Trophoblast cell (in vitro differentiated cells and primary cell): ENCODE measurements around the gene MRPL49. TPM values are rescaled to one million over a fixed set of nuclear protein-coding genes. Genes with fewer than 3 reads are reported as not detected.

Source experiments
- DNase-seq, 2 donors: peaks; one replicate each; pipeline ENCODE4 v3.0.0-alpha.2; 2016
- H2AFZ ChIP-seq: 2 replicates; pipeline ENCODE4 v1.6.1; 2013; ENCODE audit warnings: low read length, moderate library complexity, mild to moderate bottlenecking; ENCODE audit not compliant: insufficient read depth, poor library complexity
- H2AK5ac ChIP-seq: 2 replicates; pipeline ENCODE4 v1.6.1; 2013; ENCODE audit warnings: mild to moderate bottlenecking, low read length
- H2BK120ac ChIP-seq: 2 replicates; pipeline ENCODE4 v1.6.1; 2013; ENCODE audit warnings: low read length, mild to moderate bottlenecking, moderate library complexity; ENCODE audit not compliant: insufficient read depth, poor library complexity
- H2BK12ac ChIP-seq: 2 replicates; pipeline ENCODE4 v1.6.1; 2013; ENCODE audit warnings: mild to moderate bottlenecking, low read length, moderate library complexity
- H2BK5ac ChIP-seq: 2 replicates; pipeline ENCODE4 v1.6.1; 2013; ENCODE audit warnings: low read length, low read depth, moderate library complexity, mild to moderate bottlenecking; ENCODE audit not compliant: poor library complexity
- H3K14ac ChIP-seq: 2 replicates; pipeline ENCODE4 v1.6.1; 2013; ENCODE audit warnings: mild to moderate bottlenecking, low read length
- H3K18ac ChIP-seq: 2 replicates; pipeline ENCODE4 v1.6.1; 2013; ENCODE audit warnings: mild to moderate bottlenecking, low read length
- H3K23ac ChIP-seq: 2 replicates; pipeline ENCODE4 v1.6.1; 2013; ENCODE audit warnings: low read length
- H3K27ac ChIP-seq: 2 replicates; pipeline ENCODE4 v1.5.1; 2013; ENCODE audit warnings: low read depth, mild to moderate bottlenecking, inconsistent platforms, low read length, moderate library complexity
- H3K27me3 ChIP-seq: 2 replicates; pipeline ENCODE4 v1.6.1; 2013; ENCODE audit warnings: inconsistent platforms, mild to moderate bottlenecking, low read length, moderate library complexity; ENCODE audit not compliant: insufficient read depth
- H3K36me3 ChIP-seq, 2 experiments: 1 replicate in 1 of 2; 2 replicates in 1 of 2; pipeline ENCODE4 v1.6.1; 2013; ENCODE audit warnings: low read length in 2 of 2, mild to moderate bottlenecking in 2 of 2, moderate library complexity in 1 of 2; ENCODE audit not compliant: insufficient read depth in 2 of 2, control insufficient read depth in 1 of 2
- H3K4ac ChIP-seq: 2 replicates; pipeline ENCODE4 v1.6.1; 2013; ENCODE audit warnings: low read depth, mild to moderate bottlenecking, low read length, moderate library complexity
- H3K4me1 ChIP-seq, 2 experiments: 1 replicate in 1 of 2; 2 replicates in 1 of 2; pipeline ENCODE4 v1.6.1; 2013; ENCODE audit warnings: low read length in 2 of 2, mild to moderate bottlenecking in 2 of 2, moderate library complexity in 1 of 2; ENCODE audit not compliant: insufficient read depth in 2 of 2, control insufficient read depth in 1 of 2
- H3K4me2 ChIP-seq: 2 replicates; pipeline ENCODE4 v1.6.1; 2013; ENCODE audit warnings: inconsistent platforms, mild to moderate bottlenecking, low read length, moderate library complexity
- H3K4me3 ChIP-seq: 2 replicates; pipeline ENCODE4 v1.5.1; 2013; ENCODE audit warnings: mild to moderate bottlenecking, low read depth, low read length, inconsistent platforms
- H3K79me1 ChIP-seq: one replicate; pipeline ENCODE4 v1.6.1; 2013; ENCODE audit warnings: low read length
- H3K79me2 ChIP-seq: 2 replicates; pipeline ENCODE4 v1.6.1; 2013; ENCODE audit warnings: low read length, mild to moderate bottlenecking; ENCODE audit not compliant: control insufficient read depth, insufficient read depth, poor library complexity
- H3K9ac ChIP-seq: 2 replicates; pipeline ENCODE4 v1.6.1; 2013; ENCODE audit warnings: mild to moderate bottlenecking, low read length
- H3K9me3 ChIP-seq: 2 replicates; pipeline ENCODE4 v1.6.1; 2013; ENCODE audit warnings: low read depth, mild to moderate bottlenecking, control low read depth, inconsistent platforms, low read length; ENCODE audit not compliant: insufficient read depth
- H4K12ac ChIP-seq: 2 replicates; pipeline ENCODE4 v1.6.1; 2013; ENCODE audit warnings: low read depth, mild to moderate bottlenecking, low read length, moderate library complexity
- H4K8ac ChIP-seq: 2 replicates; pipeline ENCODE4 v1.6.1; 2013; ENCODE audit warnings: low read depth, mild to moderate bottlenecking, low read length, moderate library complexity
- H4K91ac ChIP-seq: one replicate; pipeline ENCODE4 v1.6.1; 2013; ENCODE audit warnings: low read depth, mild to moderate bottlenecking, low read length, moderate library complexity
- WGBS: extraction: QIAGEN DNeasy Blood & Tissue Kit; methylation state at CpG from one replicate; pipeline ENCODE4 v1.1.7; 2013; ENCODE audit warnings: missing lambda C conversion rate; ENCODE audit not compliant: insufficient read length, insufficient coverage; ENCODE audit errors: extremely low coverage; 5-methylcytosine and 5-hydroxymethylcytosine counted together
- polyA plus RNA-seq: library from polyadenylated mRNA; stranded (reverse); fragments of 200-250 nt; gene quantifications from 2 replicates; pipeline ENCODE4 v1.2.3, GENCODE V29; 2013

MRPL49 gene
- 40.1 and 43.1 TPM in 2 replicates for polyA plus RNA-seq

- peak within 1 kb of the TSS; percentile 53 for H2BK120ac ChIP-seq
- peaks cover 12% of the 10 kb centered on the region for H3K79me1 ChIP-seq
- H3K4me3 ChIP-seq, result peak within 1 kb of the TSS; percentile 85
- peak within 1 kb of the TSS; percentile 91 for H4K91ac ChIP-seq
- peak within 1 kb of the TSS; percentile 84 for H3K14ac ChIP-seq
- no peak within 1 kb of the TSS for H2BK12ac ChIP-seq
- peak within 1 kb of the TSS; percentile 71 for H3K18ac ChIP-seq
- H3K27me3 ChIP-seq, result no peaks in the 10 kb centered on the region
- peak within 1 kb of the TSS; percentile 72 for H4K12ac ChIP-seq
- peak within 1 kb of the TSS; percentile 78 for H4K8ac ChIP-seq
- peak within 1 kb of the TSS; percentile 85 for H3K4ac ChIP-seq
- peaks cover 46 to 56% of the 10 kb centered on the region in 2 experiments for H3K36me3 ChIP-seq
- WGBS, result no CpG with 5 or more reads among the region's 64 CpGs
- no peaks in the 10 kb centered on the region for H3K9me3 ChIP-seq
- peaks cover 0 to 5% of the 10 kb centered on the region in 2 experiments for H3K4me1 ChIP-seq
- H3K9ac ChIP-seq, result peak within 1 kb of the TSS; percentile 90
- H3K27ac ChIP-seq, result peak within 1 kb of the TSS; percentile 80
- peaks cover 15% of the 10 kb centered on the region for H3K79me2 ChIP-seq
- H2AK5ac ChIP-seq, result peak within 1 kb of the TSS; percentile 85
- H2AFZ ChIP-seq, result peak within 1 kb of the TSS; percentile 56
- no peak within 1 kb of the TSS for H3K23ac ChIP-seq
- peak within 1 kb of the TSS; percentile 65 for H2BK5ac ChIP-seq
- DNase-seq, result peak; percentile 99
- peak within 1 kb of the TSS; percentile 74 for H3K4me2 ChIP-seq
Observed at GRCh38 chr11:65121865-65122696, at the start of gene MRPL49, which contains the start of gene FAU. TSS of gene MRPL49 (plus strand) at chr11:65122321. CDS start at chr11:65122347, 26 bp downstream. TSS of gene FAU (minus strand) at chr11:65122134. CDS start at chr11:65121813, 321 bp downstream.

DNA sequence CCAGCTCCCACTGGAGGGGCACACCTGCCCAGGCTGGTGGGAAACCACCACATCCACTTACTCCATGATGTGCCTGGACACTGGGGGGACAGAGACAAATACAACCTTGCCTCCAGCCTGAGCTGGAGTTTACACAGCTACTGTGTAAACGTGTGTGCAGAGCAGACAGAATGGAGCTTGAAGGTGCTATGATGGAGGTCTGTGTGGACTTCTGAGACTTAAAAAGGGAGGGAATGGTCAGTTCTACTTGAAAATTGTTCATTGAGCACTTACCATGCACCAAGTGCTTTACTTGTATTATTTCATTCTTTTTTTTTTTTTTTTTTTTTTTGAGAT is 49.5 kb upstream of the MRPL49 start:
- no peaks in the 10 kb centered on the region for H3K79me1 ChIP-seq
- H4K8ac ChIP-seq, result no peak overlapping the region
- no peak overlapping the region for H3K4me2 ChIP-seq
- no peaks in the 10 kb centered on the region for H3K79me2 ChIP-seq
- no CpG with 5 or more reads among the region's 1 CpG for WGBS
- H2BK120ac ChIP-seq, result no peak overlapping the region
- H3K36me3 ChIP-seq, result peaks cover 9 to 10% of the 10 kb centered on the region in 2 experiments
- H3K9ac ChIP-seq, result no peak overlapping the region
- H3K9me3 ChIP-seq, result no peaks in the 10 kb centered on the region
- H3K4me3 ChIP-seq, result no peak overlapping the region
- H3K27ac ChIP-seq, result no peak overlapping the region
- H2AFZ ChIP-seq, result no peak overlapping the region
- H3K23ac ChIP-seq, result no peak overlapping the region
- no peak overlapping the region for H3K14ac ChIP-seq
- H3K18ac ChIP-seq, result no peak overlapping the region
- no peak overlapping the region for H4K91ac ChIP-seq
- H2AK5ac ChIP-seq, result no peak overlapping the region
- no peak overlapping the region for H2BK12ac ChIP-seq
- no peak overlapping the region for H2BK5ac ChIP-seq
- H4K12ac ChIP-seq, result no peak overlapping the region
- H3K27me3 ChIP-seq, result no peaks in the 10 kb centered on the region
- H3K4ac ChIP-seq, result no peak overlapping the region
- no peak for DNase-seq
- no peaks in the 10 kb centered on the region for H3K4me1 ChIP-seq

GRCh38 chr11:65077451-65077850 is 44.7 kb upstream of the MRPL49 start:
- Histone ChIP-seq H3K18ac (no peak overlapping the region), H3K4me2 (no peak overlapping the region), H3K23ac (no peak overlapping the region), H3K36me3 (peaks cover 32 to 41% of the 10 kb centered on the region in 2 experiments), H2BK5ac (no peak overlapping the region), H3K14ac (no peak overlapping the region), H2AK5ac (no peak overlapping the region), H3K27ac (no peak overlapping the region), H4K12ac (no peak overlapping the region), H3K27me3 (no peaks in the 10 kb centered on the region), H3K9ac (no peak overlapping the region), H2BK120ac (no peak overlapping the region), H3K4me3 (no peak overlapping the region), H2BK12ac (no peak overlapping the region), H2AFZ (no peak overlapping the region), H3K9me3 (no peaks in the 10 kb centered on the region), H3K79me2 (no peaks in the 10 kb centered on the region), H3K4me1 (no peaks in the 10 kb centered on the region), H4K91ac (no peak overlapping the region), H3K79me1 (no peaks in the 10 kb centered on the region), H3K4ac (no peak overlapping the region), H4K8ac (no peak overlapping the region)
- DNase-seq, result no peak
- no CpG with 5 or more reads among the region's 4 CpGs for WGBS

- Histone ChIP-seq H4K8ac (no peak overlapping the region), H3K79me1 (no peaks in the 10 kb centered on the region), H3K14ac (no peak overlapping the region), H3K4me2 (no peak overlapping the region), H4K91ac (no peak overlapping the region), H3K4me1 (peaks cover 1 to 2% of the 10 kb centered on the region in 2 experiments), H2BK12ac (no peak overlapping the region), H3K4me3 (no peak overlapping the region), H3K36me3 (peaks cover 32 to 41% of the 10 kb centered on the region in 2 experiments), H3K18ac (no peak overlapping the region), H3K9me3 (no peaks in the 10 kb centered on the region), H2BK120ac (no peak overlapping the region), H3K9ac (no peak overlapping the region), H2AFZ (no peak overlapping the region), H3K27ac (no peak overlapping the region), H2AK5ac (no peak overlapping the region), H3K23ac (no peak overlapping the region), H4K12ac (no peak overlapping the region), H3K27me3 (no peaks in the 10 kb centered on the region), H3K79me2 (peaks cover 2% of the 10 kb centered on the region), H2BK5ac (no peak overlapping the region), H3K4ac (no peak overlapping the region)
- DNase-seq, result peak; percentile 6 to 71
- no CpG with 5 or more reads among the region's 3 CpGs for WGBS
Observed at GRCh38 chr11:65078151-65078550, 44.0 kb upstream of the MRPL49 start.
